Esophagus muscularis mucosa (tissue), 4 donors: ENCODE measurements around the gene DUS1L. TPM values are rescaled to one million over a fixed set of nuclear protein-coding genes. Genes with fewer than 3 reads are reported as not detected.

Source experiments
- DNase-seq: peaks from one replicate; pipeline ENCODE4 v3.0.0-alpha.2; 2017; ENCODE audit errors: extremely low spot score
- H3K27ac ChIP-seq, 4 donors: fragments of 200-600 bp; sonication (generic); replicated peaks in 1 of 4; 1 replicate in 3 of 4; 2 replicates in 1 of 4; pipeline ENCODE4 v1.5.1; 2016 to 2019; ENCODE audit warnings: mild to moderate bottlenecking in 1 of 4
- H3K27me3 ChIP-seq, 4 donors: fragments of 200-600 bp; sonication (generic); one replicate each; pipeline versions ENCODE4 v1.5.1 to v1.6.0; 2016 to 2019
- H3K36me3 ChIP-seq, 4 donors: fragments of 200-600 bp; sonication (generic); one replicate each; pipeline ENCODE4 v1.5.1; 2016 to 2019
- H3K4me1 ChIP-seq, 4 donors: fragments of 200-600 bp; sonication (generic); one replicate each; pipeline ENCODE4 v1.5.1; 2016 to 2019
- H3K4me3 ChIP-seq, 4 donors: fragments of 200-600 bp; sonication (generic); 1 replicate in 2 of 4; 2 replicates in 2 of 4; pipeline ENCODE4 v1.5.1; 2016 to 2019; ENCODE audit warnings: mild to moderate bottlenecking in 4 of 4, moderate library complexity in 1 of 4
- H3K9me3 ChIP-seq, 4 donors: fragments of 200-600 bp; sonication (generic); 1 replicate in 3 of 4; 2 replicates in 1 of 4; pipeline ENCODE4 v1.5.1; 2016 to 2019
- EP300 ChIP-seq: sonication (generic); formaldehyde crosslinking; IDR thresholded peaks from one replicate; pipeline ENCODE4 v1.6.1; 2017; ENCODE audit warnings: antibody characterized with exemption
- POLR2A ChIP-seq: fragments of 450-650 bp; IDR thresholded peaks from one replicate; pipeline ENCODE4 v1.6.1; 2017; ENCODE audit warnings: antibody characterized with exemption, moderate library complexity, mild to moderate bottlenecking, low read depth
- POLR2AphosphoS5 ChIP-seq, 2 donors: sonication (generic); formaldehyde crosslinking; IDR thresholded peaks; one replicate each; pipeline ENCODE4 v1.6.1; 2017; ENCODE audit warnings: antibody characterized with exemption in 2 of 2
- WGBS: methylation state at CpG from one replicate; pipeline ENCODE4 v1.1.5; 2018; 5-methylcytosine and 5-hydroxymethylcytosine counted together
- intact Hi-C: fragments of 100-400 bp; cut with DNase I; formaldehyde crosslinking; loops from one replicate; pipeline ENCODE4 v1.15.1; 2023
- total RNA-seq, 4 donors: library from RNA; depleted of rRNA; stranded (reverse); fragments of >200 nt; gene quantifications; one replicate each; pipeline versions ENCODE4 v1.1.0 to v1.2.1, GENCODE V29; 2016
- TF ChIP-seq, protein P1 (sequence below), 3 experiments: fragments of 200-600 bp in 2 of 3; fragments of 450-650 bp in 1 of 3; sonication (generic) in 2 of 3; IDR thresholded peaks; one replicate each; pipeline ENCODE4 v1.5.1; 2017 to 2019; ENCODE audit warnings: antibody characterized with exemption in 3 of 3, mild to moderate bottlenecking in 2 of 3, moderate library complexity in 1 of 3

DUS1L gene
- total RNA-seq, 4 donors from 2014 or later, result 42.2 to 77.1 (median 52.6) TPM

- intact Hi-C loops, result no loop called here
- Histone ChIP-seq H3K9me3 (no peaks in the 10 kb centered on the region), H3K27me3 (no peaks in the 10 kb centered on the region), H3K4me1 (peaks cover 23 to 61% (median 46%) of the 10 kb centered on the region in 4 donors), H3K27ac (peak overlapping the region; percentile 48 to 62 (median 53)), H3K4me3 (peak overlapping the region in 3 of 4 donors; percentile 23 to 34 (median 28)), H3K36me3 (peaks cover 0 to 7% (median 0%) of the 10 kb centered on the region in 4 donors)
- WGBS, result 72% methylated on average over 9 of the region's 9 CpGs
- no peak for DNase-seq
- TF ChIP-seq, protein P1, sequence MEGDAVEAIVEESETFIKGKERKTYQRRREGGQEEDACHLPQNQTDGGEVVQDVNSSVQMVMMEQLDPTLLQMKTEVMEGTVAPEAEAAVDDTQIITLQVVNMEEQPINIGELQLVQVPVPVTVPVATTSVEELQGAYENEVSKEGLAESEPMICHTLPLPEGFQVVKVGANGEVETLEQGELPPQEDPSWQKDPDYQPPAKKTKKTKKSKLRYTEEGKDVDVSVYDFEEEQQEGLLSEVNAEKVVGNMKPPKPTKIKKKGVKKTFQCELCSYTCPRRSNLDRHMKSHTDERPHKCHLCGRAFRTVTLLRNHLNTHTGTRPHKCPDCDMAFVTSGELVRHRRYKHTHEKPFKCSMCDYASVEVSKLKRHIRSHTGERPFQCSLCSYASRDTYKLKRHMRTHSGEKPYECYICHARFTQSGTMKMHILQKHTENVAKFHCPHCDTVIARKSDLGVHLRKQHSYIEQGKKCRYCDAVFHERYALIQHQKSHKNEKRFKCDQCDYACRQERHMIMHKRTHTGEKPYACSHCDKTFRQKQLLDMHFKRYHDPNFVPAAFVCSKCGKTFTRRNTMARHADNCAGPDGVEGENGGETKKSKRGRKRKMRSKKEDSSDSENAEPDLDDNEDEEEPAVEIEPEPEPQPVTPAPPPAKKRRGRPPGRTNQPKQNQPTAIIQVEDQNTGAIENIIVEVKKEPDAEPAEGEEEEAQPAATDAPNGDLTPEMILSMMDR (IDR thresholded peaks at IDR 0.05), result no peak
- TF ChIP-seq POLR2AphosphoS5 (IDR thresholded peaks at IDR 0.05) (no peak), EP300 (no peak), POLR2A (no peak)
Observed at GRCh38 chr17:82106688-82107305, 41.2 kb upstream of the DUS1L start.

GRCh38 chr17:82105882-82106687 lies 40.5 kb upstream of the DUS1L start:
- H3K4me3 ChIP-seq, result peak overlapping the region in 3 of 4 donors; percentile 23 to 34 (median 28)
- H3K27me3 ChIP-seq, result no peaks in the 10 kb centered on the region
- intact Hi-C loops, result no loop called here
- 33% methylated on average over 10 of the region's 24 CpGs for WGBS
- peaks cover 0 to 5% (median 2%) of the 10 kb centered on the region in 4 donors for H3K36me3 ChIP-seq
- H3K4me1 ChIP-seq, result peaks cover 29 to 68% (median 53%) of the 10 kb centered on the region in 4 donors
- no peak for TF ChIP-seq EP300
- TF ChIP-seq, protein P1 (IDR thresholded peaks at IDR 0.05), result peak in 1 of 3 experiments; percentile 16
- no peak for DNase-seq
- no peaks in the 10 kb centered on the region for H3K9me3 ChIP-seq
- H3K27ac ChIP-seq, result peak overlapping the region; percentile 48 to 62 (median 53)

- H3K9me3 ChIP-seq, result no peaks in the 10 kb centered on the region
- H3K27me3 ChIP-seq, result no peaks in the 10 kb centered on the region
- H3K4me1 ChIP-seq, result peaks cover 32 to 75% (median 59%) of the 10 kb centered on the region in 4 donors
- WGBS, result 69% methylated on average over 4 of the region's 13 CpGs
- H3K27ac ChIP-seq, result peak overlapping the region in 1 of 4 donors; percentile 81
- H3K36me3 ChIP-seq, result peaks cover 0 to 5% (median 2%) of the 10 kb centered on the region in 4 donors
- TF ChIP-seq POLR2A, result no peak
- no peak for TF ChIP-seq EP300
- no peak for TF ChIP-seq POLR2AphosphoS5 (IDR thresholded peaks at IDR 0.05)
- TF ChIP-seq, protein P1 (IDR thresholded peaks at IDR 0.05), result no peak
- H3K4me3 ChIP-seq, result no peak overlapping the region
- intact Hi-C loops, result no loop called here
- DNase-seq, result no peak
Observed at GRCh38 chr17:82105417-82105881, 39.8 kb upstream of the DUS1L start.

- intact Hi-C loops, result no loop called here
- 92% methylated on average over 9 of the region's 11 CpGs for WGBS
- H3K4me1 ChIP-seq, result peaks cover 33 to 78% (median 64%) of the 10 kb centered on the region in 4 donors
Observed at GRCh38 chr17:82104797-82105416, 39.3 kb upstream of the DUS1L start.

More at GRCh38 chr17:82104797-82105416, 39.3 kb upstream of the DUS1L start:
- H3K9me3 ChIP-seq, result no peaks in the 10 kb centered on the region
- H3K4me3 ChIP-seq, result no peak overlapping the region
- no peaks in the 10 kb centered on the region for H3K27me3 ChIP-seq
- TF ChIP-seq EP300, result no peak
- TF ChIP-seq POLR2A, result no peak
- TF ChIP-seq POLR2AphosphoS5 (IDR thresholded peaks at IDR 0.05), result no peak
- TF ChIP-seq, protein P1 (IDR thresholded peaks at IDR 0.05), result no peak
- peak overlapping the region in 3 of 4 donors; percentile 68 to 81 (median 78) for H3K27ac ChIP-seq
- H3K36me3 ChIP-seq, result peaks cover 0 to 5% (median 2%) of the 10 kb centered on the region in 4 donors
- no peak for DNase-seq
